NCI-H1436 (cell line): ENCODE data around the gene GPBP1L1.
"Not testable (repeated sequence)": the region's sequence is repeated elsewhere in the genome, so short reads cannot be mapped to it uniquely, and the experiment has no call there.

Experiments
- DNase-seq: peaks from one replicate; lab custom pipeline; 2025; lab: John Stamatoyannopoulos, UW

The GPBP1L1 gene

DNA sequence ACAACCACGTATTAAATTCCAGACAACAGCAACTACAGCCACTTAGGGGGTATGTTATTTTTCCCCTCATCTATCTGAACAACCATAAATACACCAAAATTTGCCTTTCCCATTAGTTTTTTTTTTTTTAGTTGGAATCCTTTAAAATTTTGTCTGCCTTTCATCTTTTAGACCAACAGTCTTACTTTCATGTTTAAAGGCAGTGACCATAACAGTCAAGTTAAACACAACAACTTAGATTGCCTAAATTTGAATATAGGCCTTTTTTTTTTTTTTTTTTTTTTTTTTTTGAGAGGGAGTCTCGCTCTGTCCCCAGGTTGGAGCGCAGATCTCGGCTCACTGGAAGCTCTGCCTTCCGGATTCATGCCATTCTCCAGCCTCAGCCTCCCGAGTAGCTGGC lies 3.4 kb downstream of the GPBP1L1 start:
- DNase-seq: no peak

DNA sequence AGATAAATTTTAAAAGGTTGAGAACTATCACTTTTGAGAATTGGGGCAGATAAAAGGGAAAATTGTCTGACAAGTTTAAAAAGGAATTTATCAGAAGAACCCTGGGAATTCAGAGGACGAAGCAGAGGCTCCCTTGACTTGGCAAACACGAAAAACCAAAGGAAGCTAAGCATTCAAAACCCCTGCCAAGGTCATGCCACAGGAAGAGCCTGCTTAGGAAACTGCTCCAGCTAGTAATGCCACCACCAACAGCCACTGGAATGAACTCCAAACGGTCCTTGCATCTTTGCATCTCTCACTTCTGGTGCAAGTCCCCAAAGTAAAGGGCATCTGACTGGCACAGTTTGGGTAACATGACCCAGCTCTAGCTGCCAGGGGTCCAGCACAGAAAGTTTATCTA lies 7.2 kb downstream of the GPBP1L1 start:
- no peak for DNase-seq

GRCh38 chr1:45678489-45678888 lies 7.8 kb downstream of the GPBP1L1 start:
- DNase-seq: no peak

GRCh38 chr1:45677751-45678245 lies 8.5 kb downstream of the GPBP1L1 start:
- no peak for DNase-seq

- not testable (repeated sequence) for DNase-seq
Measured at GRCh38 chr1:45676553-45676952, 9.8 kb downstream of the GPBP1L1 start.

GRCh38 chr1:45674478-45674877 lies 11.9 kb downstream of the GPBP1L1 start:
- no peak for DNase-seq

GRCh38 chr1:45673956-45674355 lies 12.4 kb downstream of the GPBP1L1 start:
- no peak for DNase-seq

- no peak for DNase-seq
Measured at GRCh38 chr1:45669859-45670655, 16.3 kb downstream of the GPBP1L1 start.

DNA sequence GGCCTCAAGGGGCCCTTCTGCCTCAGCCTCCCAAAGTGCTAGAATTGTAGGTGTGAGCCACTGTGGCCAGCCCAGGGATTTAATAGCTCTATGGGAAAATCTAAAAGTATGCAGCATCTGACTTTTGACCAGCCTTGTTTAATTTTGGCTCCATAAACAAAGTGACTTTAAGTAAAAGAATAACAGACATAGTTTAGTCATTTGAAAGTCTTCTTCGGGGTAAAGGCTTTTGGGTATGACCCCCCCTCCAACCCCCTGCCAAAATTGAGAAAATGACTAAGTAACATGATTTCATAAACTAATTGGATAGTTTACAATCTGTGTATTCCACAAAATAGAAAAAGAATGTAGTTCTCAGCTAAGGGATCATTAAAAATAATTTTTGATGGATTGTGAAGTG lies 17.0 kb downstream of the GPBP1L1 start:
- no peak for DNase-seq

DNA sequence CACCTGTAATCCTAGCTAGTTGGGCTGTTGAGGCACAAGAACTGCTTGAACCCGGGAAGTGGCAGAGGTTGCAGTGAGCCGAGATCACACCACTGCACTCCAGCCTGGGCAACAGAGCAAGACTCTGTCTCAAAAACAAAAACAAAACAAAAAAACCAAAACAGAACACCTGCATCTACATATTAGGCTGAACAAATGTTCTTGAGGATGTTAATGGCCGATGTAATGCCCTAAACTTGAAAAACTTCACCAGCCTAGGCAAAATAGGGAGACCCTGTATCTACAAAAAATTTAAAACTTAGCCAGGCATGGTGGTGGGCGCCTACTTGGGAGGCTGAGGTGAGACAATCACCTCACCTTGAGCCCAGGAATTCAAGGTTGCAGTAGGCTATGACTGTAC lies 17.8 kb downstream of the GPBP1L1 start:
- DNase-seq: no peak

GRCh38 chr1:45667321-45668111 lies 18.8 kb downstream of the GPBP1L1 start:
- DNase-seq: no peak

DNA sequence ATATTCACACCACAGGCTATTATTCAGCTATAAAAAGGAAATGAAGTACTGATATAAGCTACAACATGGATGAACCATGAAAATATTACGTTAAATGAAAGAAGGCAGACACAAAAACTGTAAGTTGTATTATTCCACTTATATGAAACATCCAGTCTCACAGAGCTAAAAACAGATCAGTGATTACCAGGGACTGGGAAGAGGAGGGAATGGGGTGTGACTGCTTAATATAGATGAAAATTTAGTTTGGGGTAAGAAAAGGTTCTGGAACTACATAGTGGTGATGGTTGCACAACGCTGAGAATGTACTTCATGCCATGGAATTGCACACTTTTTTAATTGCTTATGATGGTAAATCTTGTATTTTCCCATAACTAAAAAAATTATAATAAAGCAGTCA lies 19.5 kb downstream of the GPBP1L1 start:
- DNase-seq: no peak

DNA sequence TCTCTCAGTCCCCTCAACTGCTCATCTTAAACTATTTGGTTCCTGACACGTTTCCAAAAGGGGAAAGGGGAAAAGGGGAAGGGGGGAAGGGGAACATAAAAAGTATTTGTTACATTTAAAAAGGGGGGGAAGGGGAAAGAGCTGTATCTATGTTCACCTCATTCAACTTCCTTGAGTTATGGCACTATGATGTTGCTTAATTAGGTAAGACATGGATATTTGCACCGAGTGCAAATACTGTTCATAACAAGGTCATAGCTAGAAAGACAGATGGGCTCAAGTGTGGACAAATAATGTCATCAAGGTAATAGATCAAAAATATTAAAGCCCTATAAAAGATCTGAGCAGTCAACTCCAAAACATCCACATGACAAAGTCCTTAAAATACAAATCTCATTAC lies 26.0 kb downstream of the GPBP1L1 start:
- DNase-seq: no peak

DNA sequence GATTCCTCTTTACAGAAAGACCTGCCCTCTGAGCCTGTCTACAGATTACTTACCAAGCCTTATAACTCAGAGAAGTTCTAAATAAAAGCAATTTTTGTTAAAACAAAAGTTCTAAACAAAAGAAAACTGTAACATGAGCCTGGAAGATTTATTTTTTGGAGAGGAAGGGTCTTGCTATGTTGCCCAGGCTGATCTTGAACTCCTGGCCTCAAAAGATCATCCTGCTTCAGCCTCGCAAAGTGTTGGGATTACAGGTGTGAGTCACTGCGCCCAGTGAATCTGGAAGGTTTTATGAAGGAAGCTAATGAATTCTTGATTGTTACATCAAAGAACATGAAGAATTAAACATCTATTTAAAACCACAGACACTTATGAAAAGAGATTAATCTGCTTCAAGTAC lies 27.1 kb downstream of the GPBP1L1 start:
- DNase-seq: no peak

- DNase-seq: no peak
Measured at GRCh38 chr1:45658171-45658570, 28.2 kb downstream of the GPBP1L1 start.

DNA sequence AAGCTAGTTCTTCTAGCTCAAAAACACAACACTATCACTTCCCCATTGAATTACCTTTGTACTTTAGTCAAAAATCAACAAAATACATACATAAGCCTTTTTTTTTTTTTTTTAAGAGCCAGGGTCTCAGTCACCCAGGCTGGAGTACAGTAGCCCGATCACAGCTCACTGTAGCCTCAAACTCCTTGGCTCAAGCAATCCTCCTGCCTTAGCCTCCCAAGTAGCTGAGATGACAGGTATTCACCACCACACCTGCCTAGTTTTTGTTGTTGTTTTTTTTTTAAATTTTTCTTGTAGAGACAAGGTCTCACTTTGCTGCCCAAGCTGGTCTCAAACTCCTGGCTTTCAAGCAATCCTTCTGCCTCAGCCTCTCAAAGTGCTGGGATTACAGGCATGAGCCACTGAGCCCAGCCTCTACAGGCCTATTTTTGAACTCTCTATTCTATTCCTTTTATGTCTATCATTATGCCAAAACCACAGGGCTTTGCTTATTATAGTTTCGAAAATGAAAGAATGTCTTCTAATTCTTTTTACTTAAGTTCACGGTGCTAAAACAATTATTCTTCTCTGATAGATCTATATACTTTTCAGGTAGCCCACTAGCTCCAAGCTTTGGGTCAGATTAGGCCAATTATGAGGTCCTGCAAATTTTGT lies 29.6 kb downstream of the GPBP1L1 start:
- DNase-seq: no peak

DNA sequence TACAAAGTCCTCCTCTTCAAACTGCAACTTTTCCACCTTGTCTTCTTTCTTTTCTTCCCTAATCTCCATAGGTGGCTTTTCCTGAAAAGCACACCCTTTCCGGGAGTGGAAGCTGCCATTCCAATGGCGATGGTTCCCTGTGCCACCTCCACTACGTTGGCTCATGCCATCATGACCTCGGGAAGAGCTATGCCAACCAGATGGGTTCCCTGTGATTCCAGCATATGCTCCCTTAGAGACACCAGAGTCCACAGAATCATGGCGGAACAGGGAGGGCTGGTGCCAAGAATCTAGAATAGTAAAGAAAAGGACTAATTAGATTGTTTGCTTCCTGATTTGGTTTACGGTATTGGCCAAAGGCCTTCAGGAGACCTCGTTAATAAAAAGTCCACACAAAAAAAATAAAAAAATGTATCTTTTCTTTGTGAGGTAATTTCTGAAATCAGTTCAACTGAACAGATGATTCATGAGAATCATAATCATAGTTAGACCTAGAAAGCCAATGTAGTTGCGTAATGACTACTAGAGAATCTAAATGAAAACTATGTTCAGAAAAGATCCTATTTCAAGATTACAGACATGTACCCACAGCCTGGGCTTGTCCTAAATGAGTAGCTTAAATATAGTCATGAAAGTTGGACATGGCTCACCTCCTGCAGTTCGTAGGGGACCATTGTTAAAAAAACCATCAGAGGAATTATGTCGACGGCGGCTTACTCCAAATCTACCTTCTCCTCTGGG lies 31.6 kb downstream of the GPBP1L1 start:
- DNase-seq: no peak

DNA sequence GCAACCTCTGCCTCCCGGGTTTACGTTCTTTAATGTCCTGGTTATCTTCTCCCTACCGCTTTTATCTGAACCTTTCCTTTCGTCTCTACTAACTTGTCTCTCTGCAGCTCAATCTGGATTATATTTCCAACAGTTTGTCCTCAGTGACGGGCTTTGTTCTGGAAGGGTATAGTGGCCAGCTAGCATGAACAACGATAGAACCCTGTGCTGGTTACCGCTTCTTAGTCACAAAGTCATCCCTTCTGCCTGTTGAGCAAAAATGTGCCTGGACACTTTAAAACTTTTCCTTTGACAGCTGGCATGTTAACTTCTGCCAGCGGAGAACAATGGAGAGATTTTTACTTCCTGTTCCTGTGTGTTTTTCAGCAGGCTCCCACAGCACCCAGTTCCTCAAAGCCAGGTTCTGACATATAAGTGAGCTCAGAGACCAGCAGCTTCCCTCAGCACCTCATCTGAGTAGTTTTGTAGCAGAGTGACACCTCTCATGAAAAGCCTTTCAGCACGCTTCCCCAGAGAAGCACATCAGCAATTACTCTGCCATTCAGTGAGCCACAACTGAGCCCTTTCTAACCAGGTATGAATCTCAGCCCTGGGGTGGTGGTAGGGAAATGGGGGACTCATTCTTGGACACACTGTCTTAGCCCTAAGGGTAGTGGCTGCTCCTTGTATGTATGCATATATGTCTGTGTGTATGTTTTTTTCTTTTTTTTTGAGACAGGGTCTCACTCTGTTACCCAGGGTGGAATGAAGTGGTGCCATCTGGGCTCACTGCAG lies 38.9 kb downstream of the GPBP1L1 start:
- DNase-seq: no peak

- DNase-seq: no peak
Measured at GRCh38 chr1:45644661-45645060, 41.7 kb downstream of the GPBP1L1 start.

GRCh38 chr1:45643978-45644377 lies 42.4 kb downstream of the GPBP1L1 start:
- no peak for DNase-seq

- no peak for DNase-seq
Measured at GRCh38 chr1:45643321-45643720, 43.0 kb downstream of the GPBP1L1 start.
